ENCODE results near the gene NHEJ1. TPM values are rescaled to one million over a fixed set of nuclear protein-coding genes. Genes with fewer than 3 reads are reported as not detected.

The NHEJ1 gene
- polyA plus RNA-seq, 1 experiment, result 24.1 TPM

- no peak for TF ChIP-seq CTCF (IDR thresholded peaks at IDR 0.05; ENCODE audit: insufficient read depth, low read depth, low read length)
- CTCF ChIA-PET, result interaction anchor here (0.8 to 2.6 kb wide), 5 partner anchors 12 to 101 kb away, joined by 3 to 12 read pairs (median 5); no protein-coding TSS in a partner anchor
Observed at GRCh38 chr2:219131327-219131726, 29.3 kb downstream of the NHEJ1 start.

GRCh38 chr2:219129589-219129988 is 31.0 kb downstream of the NHEJ1 start:
- Histone ChIP-seq H3K27me3 (ENCODE audit: control insufficient read depth, insufficient read depth, low read length) (no peaks in the 10 kb centered on the region), H3K36me3 (ENCODE audit: control insufficient read depth, insufficient read depth, low read length) (no peaks in the 10 kb centered on the region), H3K4me3 (ENCODE audit: low read depth, low read length) (no peak overlapping the region)
- no peak for DNase-seq (ENCODE audit: low read depth)
- POLR2A ChIA-PET, result no interaction called here
- CTCF ChIA-PET, result interaction anchor here (0.9 to 1.1 kb wide), 4 partner anchors 10 to 148 kb away, joined by 3 read pairs; no protein-coding TSS in a partner anchor
- TF ChIP-seq CTCF (IDR thresholded peaks at IDR 0.05; ENCODE audit: insufficient read depth, low read depth, low read length), result no peak

More at GRCh38 chr2:219131327-219131726, 29.3 kb downstream of the NHEJ1 start:
- no peak overlapping the region for H3K4me3 ChIP-seq (ENCODE audit: low read depth, low read length)
- no peak for DNase-seq (ENCODE audit: low read depth)
- H3K27me3 ChIP-seq (ENCODE audit: control insufficient read depth, insufficient read depth, low read length), result no peaks in the 10 kb centered on the region
- no peaks in the 10 kb centered on the region for H3K36me3 ChIP-seq (ENCODE audit: control insufficient read depth, insufficient read depth, low read length)
- POLR2A ChIA-PET, result no interaction called here

GRCh38 chr2:219128396-219128795 is 32.2 kb downstream of the NHEJ1 start:
- ChIA-PET CTCF (interaction anchor here (0.9 to 1.6 kb wide), 4 partner anchors 9 to 57 kb away, joined by 3 read pairs; no protein-coding TSS in a partner anchor), POLR2A (no interaction called here)
- Histone ChIP-seq H3K36me3 (ENCODE audit: control insufficient read depth, insufficient read depth, low read length) (no peaks in the 10 kb centered on the region), H3K27me3 (ENCODE audit: control insufficient read depth, insufficient read depth, low read length) (no peaks in the 10 kb centered on the region), H3K4me3 (ENCODE audit: low read depth, low read length) (no peak overlapping the region)
- no peak for DNase-seq (ENCODE audit: low read depth)
- no peak for TF ChIP-seq CTCF (IDR thresholded peaks at IDR 0.05; ENCODE audit: insufficient read depth, low read depth, low read length)

- CTCF ChIA-PET, result interaction anchor here (0.8 to 1.6 kb wide), 2 partner anchors 8 to 15 kb away, joined by 3 to 4 read pairs; no protein-coding TSS in a partner anchor
- H3K4me3 ChIP-seq (ENCODE audit: low read depth, low read length), result no peak overlapping the region
Observed at GRCh38 chr2:219127037-219127635, 33.5 kb downstream of the NHEJ1 start.

More at GRCh38 chr2:219127037-219127635, 33.5 kb downstream of the NHEJ1 start:
- no peak for TF ChIP-seq CTCF (IDR thresholded peaks at IDR 0.05; ENCODE audit: insufficient read depth, low read depth, low read length)
- no peak for DNase-seq (ENCODE audit: low read depth)
- no peaks in the 10 kb centered on the region for H3K27me3 ChIP-seq (ENCODE audit: control insufficient read depth, insufficient read depth, low read length)
- POLR2A ChIA-PET, result interaction anchor here (0.6 kb wide), 1 partner anchor 35 kb away, joined by 4 read pairs; no protein-coding TSS in a partner anchor
- H3K36me3 ChIP-seq (ENCODE audit: control insufficient read depth, insufficient read depth, low read length), result no peaks in the 10 kb centered on the region
